Stimulated activated CD8-positive, alpha-beta memory T cell treated with anti-CD3 and anti-CD28 coated beads, Interleukin-7, amount 100 ng/mL, for 24 hours (primary cell): ENCODE data around the gene GSTA3.
"Not testable (repeated sequence)": the region's sequence is repeated elsewhere in the genome, so short reads cannot be mapped to it uniquely, and the experiment has no call there.

Experiments
- DNase-seq: peaks from one replicate; pipeline ENCODE4 v3.0.0-alpha.2; 2020; ENCODE audit warnings: low read depth

Gene GSTA3

DNA sequence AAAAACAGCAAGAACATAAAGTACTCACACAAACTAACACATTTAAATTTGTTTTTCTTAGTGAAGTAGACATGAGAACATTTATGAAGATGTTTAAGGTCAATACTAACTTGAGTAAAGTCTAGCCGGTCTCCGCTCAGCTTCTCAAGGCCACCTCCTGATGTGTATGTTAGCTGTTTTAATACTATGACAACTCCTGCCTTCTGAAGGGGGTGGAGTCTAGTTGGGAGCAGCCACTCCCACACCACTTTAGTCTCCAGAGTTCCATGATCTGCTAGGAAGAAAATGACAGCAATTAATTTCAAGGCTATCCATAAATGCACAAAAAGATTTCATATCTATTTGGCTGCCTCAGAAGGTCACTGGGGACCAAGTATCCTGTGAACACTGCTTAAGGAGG is at the start of gene GSTA3:
Gene GSTA3, minus strand, starts transcription at position 168 of the 400 bp plus-strand sequence. CDS start 3,864 bp downstream, outside the sequence.
- DNase-seq = no peak

- DNase-seq = no peak
Measured at GRCh38 chr6:52958546-52959255, 49.2 kb upstream of the GSTA3 start.

DNA sequence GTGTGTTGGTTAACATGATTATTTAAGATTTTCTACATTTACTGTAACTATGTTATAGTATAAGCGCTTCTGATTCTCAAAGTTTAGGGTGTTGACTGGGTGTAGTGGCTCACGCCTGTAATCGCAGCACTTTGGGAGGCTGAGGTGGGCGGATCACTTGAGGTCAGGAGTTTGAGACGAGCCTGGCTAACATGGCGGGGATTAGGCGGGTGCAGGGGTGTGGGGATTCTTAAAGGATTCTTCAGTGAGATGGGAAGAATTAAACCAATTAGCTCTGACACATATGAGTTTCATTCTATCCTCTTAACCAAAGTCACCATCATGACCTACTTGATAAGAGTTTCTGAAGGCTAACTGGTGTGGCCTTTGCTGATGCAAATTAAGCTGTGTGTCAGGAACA is 46.4 kb upstream of the GSTA3 start:
- DNase-seq = no peak

GRCh38 chr6:52953911-52954839 is 44.7 kb upstream of the GSTA3 start:
- DNase-seq = no peak

DNA sequence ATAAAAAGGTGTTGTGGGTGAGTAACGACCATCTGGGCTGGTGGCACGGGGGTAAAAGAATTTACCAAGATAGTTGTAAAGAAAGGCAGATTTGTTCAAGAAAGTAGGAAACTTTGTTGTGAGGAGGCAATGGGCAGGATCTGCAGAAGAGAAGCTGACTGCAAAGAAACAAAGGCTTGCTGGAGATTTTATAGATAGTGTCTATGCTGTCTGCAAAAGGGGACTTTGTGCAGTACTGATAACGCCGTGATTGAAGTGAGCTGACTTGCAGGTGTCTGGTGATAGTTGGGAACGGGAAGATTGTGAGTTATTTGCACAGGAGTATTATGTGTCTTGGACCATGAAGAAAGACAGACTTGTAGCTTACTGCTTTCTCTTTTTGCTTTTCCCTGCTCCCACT is 36.8 kb upstream of the GSTA3 start:
- DNase-seq = no peak

DNA sequence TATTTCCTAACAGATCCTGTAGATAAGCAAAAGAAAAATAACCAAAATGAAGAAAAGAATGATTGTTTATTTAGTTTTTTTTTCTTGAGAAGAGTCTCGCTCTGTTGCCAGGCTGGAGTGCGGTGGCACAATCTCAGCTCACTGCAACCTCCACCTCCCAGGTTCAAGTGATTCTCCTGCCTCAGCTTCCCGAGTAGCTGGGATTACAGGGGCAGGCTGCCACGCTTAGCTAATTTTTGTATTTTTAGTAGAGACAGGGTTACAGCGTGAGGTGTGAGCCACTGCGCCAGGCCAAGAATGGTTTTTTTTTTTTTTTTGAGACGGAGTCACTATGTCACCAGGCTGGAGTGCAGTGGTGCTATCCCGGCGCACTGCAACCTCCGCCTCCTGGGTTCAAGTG is 33.3 kb upstream of the GSTA3 start:
- not testable (repeated sequence) for DNase-seq

- DNase-seq = no peak
Measured at GRCh38 chr6:52942221-52942620, 32.7 kb upstream of the GSTA3 start.

GRCh38 chr6:52937908-52938307 is 28.4 kb upstream of the GSTA3 start:
- no peak for DNase-seq

- DNase-seq = no peak
Measured at GRCh38 chr6:52933778-52934177, 24.3 kb upstream of the GSTA3 start.

DNA sequence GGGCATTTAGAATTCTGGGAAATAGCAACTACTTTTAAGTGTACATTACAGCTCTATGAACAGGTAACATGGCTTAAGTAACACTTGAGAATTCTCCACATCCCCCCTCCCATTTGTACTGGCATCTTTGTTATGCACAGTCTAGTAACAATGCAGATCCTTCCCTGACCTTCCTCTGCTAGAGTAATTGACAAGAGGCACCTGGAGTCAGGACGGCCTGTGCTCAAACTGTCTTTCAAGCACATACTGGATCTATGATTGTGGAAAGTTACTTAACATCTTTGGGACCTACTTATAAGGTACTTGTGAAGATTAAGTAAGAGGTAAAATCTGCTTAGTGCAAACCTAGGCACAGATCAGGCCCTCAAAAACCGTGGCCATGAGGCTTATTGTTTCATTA is 21.9 kb upstream of the GSTA3 start:
- no peak for DNase-seq

- no peak for DNase-seq
Measured at GRCh38 chr6:52929321-52930164, 20.0 kb upstream of the GSTA3 start.

DNA sequence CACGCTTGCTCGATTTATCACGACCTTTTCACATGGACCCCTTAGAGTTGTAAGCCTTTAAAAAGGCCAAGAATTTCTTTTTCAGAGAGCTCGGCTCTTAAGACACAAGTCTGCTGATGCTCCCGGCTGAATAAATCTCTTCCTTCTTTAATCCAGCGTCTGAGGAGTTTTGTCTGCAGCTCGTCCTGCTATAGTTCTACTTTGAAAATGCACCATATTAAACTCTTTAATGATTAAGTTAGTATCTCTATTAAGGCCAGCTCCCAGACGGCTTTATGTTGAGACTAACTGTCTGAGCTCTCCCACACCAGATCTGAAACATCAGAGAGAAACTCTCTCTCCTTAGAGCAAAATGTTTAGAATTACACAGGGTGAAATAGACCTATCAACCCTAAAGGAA is 18.0 kb upstream of the GSTA3 start:
- no peak for DNase-seq

- DNase-seq = no peak
Measured at GRCh38 chr6:52925919-52926792, 16.7 kb upstream of the GSTA3 start.

- DNase-seq = no peak
Measured at GRCh38 chr6:52925042-52925441, 15.5 kb upstream of the GSTA3 start.

DNA sequence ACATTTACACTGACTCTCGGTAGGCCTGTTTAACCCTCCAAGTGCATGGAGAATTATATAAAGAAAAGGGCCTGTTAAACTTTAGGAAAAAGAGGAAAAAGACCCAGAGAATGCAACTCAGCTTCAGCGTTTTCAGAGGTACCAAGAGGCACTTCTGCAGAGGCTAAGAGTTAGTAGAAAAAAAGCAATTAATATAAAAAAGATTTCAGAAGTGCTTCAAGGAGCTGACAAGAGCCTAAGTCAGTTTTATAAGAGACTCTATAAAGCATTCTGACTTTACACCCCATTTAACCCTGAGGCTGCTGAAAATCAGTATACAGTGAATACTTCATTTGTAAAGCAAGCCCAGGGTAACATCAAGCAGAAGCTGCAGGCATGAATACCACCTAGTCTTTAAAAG is 14.2 kb upstream of the GSTA3 start:
- not testable (repeated sequence) for DNase-seq

- DNase-seq = no peak
Measured at GRCh38 chr6:52922161-52922560, 12.7 kb upstream of the GSTA3 start.

GRCh38 chr6:52921743-52922142 is 12.2 kb upstream of the GSTA3 start:
- no peak for DNase-seq

- DNase-seq = not testable (repeated sequence)
Measured at GRCh38 chr6:52919511-52919910, 10.0 kb upstream of the GSTA3 start.

- not testable (repeated sequence) for DNase-seq
Measured at GRCh38 chr6:52918771-52919170, 9.3 kb upstream of the GSTA3 start.

DNA sequence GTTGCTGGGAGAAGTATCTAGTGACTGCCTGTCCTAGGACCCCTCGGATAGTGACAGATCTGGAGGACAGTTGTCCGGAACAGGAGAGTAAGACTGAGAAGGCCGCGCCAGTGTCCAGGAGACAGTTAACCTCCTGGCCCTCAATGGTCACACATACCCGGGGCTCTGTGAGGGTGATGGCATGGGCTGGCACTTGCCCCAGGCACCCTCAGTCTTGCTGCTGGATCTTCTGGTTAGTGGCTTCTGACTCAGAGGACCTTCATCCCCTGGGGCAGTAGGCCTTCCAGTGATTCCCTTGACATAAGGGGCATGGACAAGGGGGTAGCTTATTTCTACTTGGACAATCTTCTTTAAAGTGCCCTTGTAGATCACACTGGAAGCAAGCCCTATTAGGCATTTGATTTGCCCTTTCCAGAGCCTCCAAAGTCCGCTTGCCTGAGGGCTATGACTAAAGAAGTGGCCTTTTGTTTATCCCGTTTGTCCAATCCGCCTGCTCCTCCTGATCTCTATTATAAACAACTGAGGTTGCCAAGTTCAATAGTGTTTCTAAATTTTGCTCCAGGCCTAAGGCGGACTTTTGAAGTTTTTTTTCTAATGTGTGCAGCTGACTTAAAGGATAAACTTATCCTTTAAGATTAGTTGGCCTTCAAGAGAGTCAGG is 8.7 kb upstream of the GSTA3 start:
- not testable (repeated sequence) for DNase-seq

DNA sequence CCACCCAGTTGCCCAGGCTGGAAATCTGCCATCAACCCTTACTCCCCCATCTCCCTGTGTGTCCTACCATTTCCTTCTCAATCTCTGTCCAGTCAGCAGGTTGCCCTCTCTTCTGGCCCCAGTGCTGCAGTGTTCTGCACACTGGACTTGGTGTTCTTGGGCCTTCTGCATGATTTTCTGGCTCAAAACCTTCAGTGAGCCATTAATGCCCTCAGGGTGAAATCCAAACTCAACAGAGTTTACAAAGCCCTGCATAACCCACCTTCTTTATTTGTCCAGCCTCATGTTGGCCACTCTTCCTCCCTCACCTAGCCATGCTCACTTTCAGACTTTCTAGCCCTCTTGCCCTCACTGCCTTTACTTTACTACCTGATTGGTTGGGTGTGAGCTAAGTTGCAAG is 5.0 kb upstream of the GSTA3 start:
- DNase-seq = no peak
